HUES64 (cell line): ENCODE results near the gene CD99.
"Not testable (repeated sequence)": the region's sequence is repeated elsewhere in the genome, so short reads cannot be mapped to it uniquely, and the experiment has no call there.

Experiments
- H3K27ac ChIP-seq: 2 replicates; pipeline ENCODE4 v1.7.0; 2013; ENCODE audit warnings: low read depth, low read length, inconsistent platforms
- H3K27me3 ChIP-seq: 2 replicates; pipeline ENCODE4 v1.6.1; 2013; ENCODE audit warnings: mild to moderate bottlenecking, low read length; ENCODE audit not compliant: insufficient read depth
- H3K36me3 ChIP-seq: 2 replicates; pipeline ENCODE4 v1.6.1; 2013; ENCODE audit warnings: mild to moderate bottlenecking, low read length; ENCODE audit not compliant: insufficient read depth
- H3K4me1 ChIP-seq: 2 replicates; pipeline ENCODE4 v1.6.1; 2013; ENCODE audit warnings: mild to moderate bottlenecking, low read length, moderate library complexity; ENCODE audit not compliant: insufficient read depth
- H3K4me3 ChIP-seq: 2 replicates; pipeline ENCODE4 v1.5.1; 2013; ENCODE audit warnings: mild to moderate bottlenecking, low read length, moderate library complexity
- H3K9ac ChIP-seq: 2 replicates; pipeline ENCODE4 v1.6.1; 2013; ENCODE audit warnings: mild to moderate bottlenecking, low read depth, low read length
- H3K9me3 ChIP-seq: 2 replicates; pipeline ENCODE4 v1.6.1; 2013; ENCODE audit warnings: low read depth, low read length; ENCODE audit not compliant: insufficient read depth
- WGBS: fragments of 150-250, 120-280 bp; methylation state at CpG from one replicate; pipeline ENCODE4 v1.1.7; 2013; ENCODE audit warnings: missing lambda C conversion rate; 5-methylcytosine and 5-hydroxymethylcytosine counted together

Gene CD99

GRCh38 chrX:2657532-2658113 lies 33.5 kb upstream of the CD99 start:
- WGBS = 99% methylated on average over 5 of the region's 6 CpGs
- no peaks in the 10 kb centered on the region for H3K9me3 ChIP-seq
- H3K36me3 ChIP-seq = peaks cover 5% of the 10 kb centered on the region
- H3K4me1 ChIP-seq = no peaks in the 10 kb centered on the region
- no peak overlapping the region for H3K4me3 ChIP-seq
- H3K27ac ChIP-seq = no peak overlapping the region
- H3K27me3 ChIP-seq = no peaks in the 10 kb centered on the region
- no peak overlapping the region for H3K9ac ChIP-seq

GRCh38 chrX:2658585-2659292 lies 32.4 kb upstream of the CD99 start:
- no peaks in the 10 kb centered on the region for H3K9me3 ChIP-seq
- no peak overlapping the region for H3K9ac ChIP-seq
- no peak overlapping the region for H3K27ac ChIP-seq
- no peaks in the 10 kb centered on the region for H3K27me3 ChIP-seq
- H3K36me3 ChIP-seq = peaks cover 5% of the 10 kb centered on the region; the same call in 1 of the 2 replicates
- no peaks in the 10 kb centered on the region for H3K4me1 ChIP-seq
- WGBS = 93% methylated on average over 5 of the region's 5 CpGs
- H3K4me3 ChIP-seq = no peak overlapping the region

GRCh38 chrX:2662586-2662985 lies 28.5 kb upstream of the CD99 start:
- no peak overlapping the region for H3K4me3 ChIP-seq
- peaks cover 5% of the 10 kb centered on the region; the same call in 1 of the 2 replicates for H3K36me3 ChIP-seq
- H3K4me1 ChIP-seq = no peaks in the 10 kb centered on the region
- 87% methylated on average over 5 of the region's 5 CpGs for WGBS
- no peaks in the 10 kb centered on the region for H3K27me3 ChIP-seq
- no peak overlapping the region for H3K27ac ChIP-seq
- no peaks in the 10 kb centered on the region for H3K9me3 ChIP-seq
- no peak overlapping the region for H3K9ac ChIP-seq

- H3K27ac ChIP-seq = no peak overlapping the region
Measured at GRCh38 chrX:2664502-2664901, 26.6 kb upstream of the CD99 start.

GRCh38 chrX:2665387-2666304 lies 25.4 kb upstream of the CD99 start:
- no peaks in the 10 kb centered on the region for H3K9me3 ChIP-seq
- H3K27ac ChIP-seq = no peak overlapping the region
- no peaks in the 10 kb centered on the region for H3K36me3 ChIP-seq
- WGBS = 92% methylated on average over 7 of the region's 7 CpGs
- H3K4me3 ChIP-seq = no peak overlapping the region
- H3K9ac ChIP-seq = no peak overlapping the region
- H3K4me1 ChIP-seq = no peaks in the 10 kb centered on the region
- no peaks in the 10 kb centered on the region for H3K27me3 ChIP-seq

More at GRCh38 chrX:2664502-2664901, 26.6 kb upstream of the CD99 start:
- no peak overlapping the region for H3K9ac ChIP-seq
- no peak overlapping the region for H3K4me3 ChIP-seq
- no peaks in the 10 kb centered on the region for H3K4me1 ChIP-seq
- 79% methylated on average over 10 of the region's 10 CpGs for WGBS
- no peaks in the 10 kb centered on the region for H3K27me3 ChIP-seq
- H3K36me3 ChIP-seq = no peaks in the 10 kb centered on the region
- H3K9me3 ChIP-seq = no peaks in the 10 kb centered on the region

- Histone ChIP-seq H3K4me1 (no peaks in the 10 kb centered on the region), H3K27me3 (no peaks in the 10 kb centered on the region), H3K4me3 (no peak overlapping the region), H3K27ac (no peak overlapping the region), H3K36me3 (no peaks in the 10 kb centered on the region), H3K9ac (no peak overlapping the region), H3K9me3 (no peaks in the 10 kb centered on the region)
- 95% methylated on average over 2 of the region's 2 CpGs for WGBS
Measured at GRCh38 chrX:2666491-2666890, 24.6 kb upstream of the CD99 start.

GRCh38 chrX:2670978-2671377 lies 20.1 kb upstream of the CD99 start:
- Histone ChIP-seq H3K27me3 (no peaks in the 10 kb centered on the region), H3K4me1 (no peaks in the 10 kb centered on the region), H3K36me3 (no peaks in the 10 kb centered on the region), H3K27ac (no peak overlapping the region), H3K4me3 (no peak overlapping the region), H3K9me3 (no peaks in the 10 kb centered on the region), H3K9ac (no peak overlapping the region)
- WGBS = 71% methylated on average over 4 of the region's 4 CpGs

GRCh38 chrX:2672084-2672483 lies 19.0 kb upstream of the CD99 start:
- Histone ChIP-seq H3K4me3 (no peak overlapping the region), H3K27me3 (no peaks in the 10 kb centered on the region), H3K4me1 (no peaks in the 10 kb centered on the region), H3K27ac (no peak overlapping the region), H3K9me3 (no peaks in the 10 kb centered on the region), H3K9ac (no peak overlapping the region), H3K36me3 (no peaks in the 10 kb centered on the region)
- 97% methylated on average over 6 of the region's 6 CpGs for WGBS

- no peak overlapping the region for H3K27ac ChIP-seq
- no peak overlapping the region for H3K9ac ChIP-seq
- no peaks in the 10 kb centered on the region for H3K9me3 ChIP-seq
- H3K27me3 ChIP-seq = no peaks in the 10 kb centered on the region
- H3K4me3 ChIP-seq = no peak overlapping the region
- WGBS = 94% methylated on average over 12 of the region's 12 CpGs
- H3K36me3 ChIP-seq = no peaks in the 10 kb centered on the region
- H3K4me1 ChIP-seq = no peaks in the 10 kb centered on the region
Measured at GRCh38 chrX:2673611-2674010, 17.5 kb upstream of the CD99 start.

- H3K9me3 ChIP-seq, H3K36me3 ChIP-seq, H3K4me1 ChIP-seq, H3K9ac ChIP-seq, H3K4me3 ChIP-seq, H3K27ac ChIP-seq, H3K27me3 ChIP-seq: not testable (repeated sequence)
- WGBS = 92% methylated on average over 6 of the region's 7 CpGs
Measured at GRCh38 chrX:2675657-2676200, 15.4 kb upstream of the CD99 start.
